ENCODE data around the gene METTL1. TPM values are rescaled to one million over a fixed set of nuclear protein-coding genes. Genes with fewer than 3 reads are reported as not detected.

METTL1 gene
- total and polyA plus RNA-seq, 2 experiments from 2014 or later = 18.9 to 39.5 TPM

- Histone ChIP-seq H3K4me3 (no peak overlapping the region), H4K20me1 (replicated peaks; ENCODE audit: insufficient read depth) (peaks cover 4% of the 10 kb centered on the region), H3F3A (replicated peaks; ENCODE audit: low read depth) (no peaks in the 10 kb centered on the region), H3K9me2 (ENCODE audit: insufficient read depth) (no peaks in the 10 kb centered on the region), H3K4me2 (no peak overlapping the region), H2AFZ (no peak overlapping the region), H3K27me3 (ENCODE audit: insufficient read depth) (no peaks in the 10 kb centered on the region), H3K36me3 (ENCODE audit: insufficient read depth) (peaks cover 46% of the 10 kb centered on the region), H3K4me1 (ENCODE audit: insufficient read depth) (no peaks in the 10 kb centered on the region), H3K27ac (ENCODE audit: low read depth) (no peak overlapping the region), H3K79me2 (replicated peaks; ENCODE audit: insufficient read depth) (no peaks in the 10 kb centered on the region)
- no peaks in the 10 kb centered on the region for H3K9me3 Mint-ChIP-seq
- DNase-seq (ENCODE audit: low spot score) = no peak
- no peak for TF ChIP-seq NANOG (IDR thresholded peaks at IDR 0.05; ENCODE audit: borderline replicate concordance)
- TF ChIP-seq STAT1 (IDR thresholded peaks at IDR 0.05; ENCODE audit: unreplicated experiment) = no peak
- no peak for TF ChIP-seq EZH2 (IDR thresholded peaks at IDR 0.05; ENCODE audit: low read depth, unreplicated experiment)
- no peak for TF ChIP-seq ZNF331 (CRISPR knock-in tag; IDR thresholded peaks at IDR 0.05; ENCODE audit: low read depth)
- TF ChIP-seq REST (IDR thresholded peaks at IDR 0.05; ENCODE audit: unreplicated experiment) = no peak
- TF ChIP-seq POLR2AphosphoS5 (IDR thresholded peaks at IDR 0.05; ENCODE audit: low read depth) = no peak
- TF ChIP-seq ZNF462 (CRISPR knock-in tag; IDR thresholded peaks at IDR 0.05) = no peak
- no peak for TF ChIP-seq JUNB (IDR thresholded peaks at IDR 0.05; ENCODE audit: unreplicated experiment)
- TF ChIP-seq EZH2phosphoT487 (IDR thresholded peaks at IDR 0.05; ENCODE audit: unreplicated experiment) = no peak
- no peak for TF ChIP-seq CTCF (conservative IDR thresholded peaks at IDR 0.05; ENCODE audit: low read depth in 2 of 2)
- no peak for TF ChIP-seq ZNF114 (CRISPR knock-in tag; IDR thresholded peaks at IDR 0.05)
- TF ChIP-seq ETS1 (IDR thresholded peaks at IDR 0.05) = no peak
- ATAC-seq = no peak
- H3K4me1 Mint-ChIP-seq = no peaks in the 10 kb centered on the region
- peaks cover 55% of the 10 kb centered on the region for H3K36me3 Mint-ChIP-seq (ENCODE audit: low read depth)
- no peaks in the 10 kb centered on the region for H3K27me3 Mint-ChIP-seq (ENCODE audit: insufficient read depth, low read depth, poor library complexity)
- no peak overlapping the region for H3K4me3 Mint-ChIP-seq
- no peak overlapping the region for H3K27ac Mint-ChIP-seq
These were observed 23.4 kb upstream of the METTL1 start for GRCh38 chr12:57795354-57795753.
